M059J (cell line): ENCODE measurements around the gene KIAA1958. TPM values are rescaled to one million over a fixed set of nuclear protein-coding genes. Genes with fewer than 3 reads are reported as not detected.

Experiments used
- DNase-seq: peaks from one replicate; pipeline ENCODE4 v3.0.0-alpha.2; 2012; ENCODE audit warnings: low read depth
- total RNA-seq: library from RNA; depleted of rRNA; stranded (reverse); fragments of >200 nt; shearing (Covaris generic); gene quantifications from 2 replicates; pipeline ENCODE4 v1.2.3, GENCODE V29; 2014; rRNA removed

The KIAA1958 gene, protein sequence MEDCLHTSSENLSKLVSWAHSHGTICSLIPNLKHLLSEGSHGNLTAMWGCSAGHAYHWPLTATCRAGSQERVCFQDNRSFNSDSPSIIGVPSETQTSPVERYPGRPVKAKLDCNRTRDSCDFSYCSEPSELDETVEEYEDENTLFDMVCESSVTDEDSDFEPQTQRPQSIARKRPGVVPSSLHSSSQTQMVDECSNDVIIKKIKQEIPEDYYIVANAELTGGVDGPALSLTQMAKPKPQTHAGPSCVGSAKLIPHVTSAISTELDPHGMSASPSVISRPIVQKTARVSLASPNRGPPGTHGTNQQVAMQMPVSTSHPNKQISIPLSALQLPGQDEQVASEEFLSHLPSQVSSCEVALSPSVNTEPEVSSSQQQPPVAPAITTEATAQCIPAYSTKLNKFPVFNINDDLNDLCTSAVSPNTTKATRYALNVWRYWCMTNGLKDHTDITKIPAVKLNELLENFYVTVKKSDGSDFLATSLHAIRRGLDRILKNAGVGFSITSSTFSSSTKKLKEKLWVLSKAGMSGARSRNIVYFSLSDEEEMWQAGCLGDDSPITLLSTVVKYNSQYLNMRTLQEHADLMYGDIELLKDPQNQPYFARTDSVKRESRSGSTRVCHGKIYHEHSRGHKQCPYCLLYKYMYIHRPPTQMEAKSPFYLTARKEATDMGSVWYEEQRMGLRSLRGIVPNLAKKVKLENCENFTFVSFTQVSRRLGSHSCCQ
- total RNA-seq = 2.9 and 6.0 TPM in 2 replicates

DNA sequence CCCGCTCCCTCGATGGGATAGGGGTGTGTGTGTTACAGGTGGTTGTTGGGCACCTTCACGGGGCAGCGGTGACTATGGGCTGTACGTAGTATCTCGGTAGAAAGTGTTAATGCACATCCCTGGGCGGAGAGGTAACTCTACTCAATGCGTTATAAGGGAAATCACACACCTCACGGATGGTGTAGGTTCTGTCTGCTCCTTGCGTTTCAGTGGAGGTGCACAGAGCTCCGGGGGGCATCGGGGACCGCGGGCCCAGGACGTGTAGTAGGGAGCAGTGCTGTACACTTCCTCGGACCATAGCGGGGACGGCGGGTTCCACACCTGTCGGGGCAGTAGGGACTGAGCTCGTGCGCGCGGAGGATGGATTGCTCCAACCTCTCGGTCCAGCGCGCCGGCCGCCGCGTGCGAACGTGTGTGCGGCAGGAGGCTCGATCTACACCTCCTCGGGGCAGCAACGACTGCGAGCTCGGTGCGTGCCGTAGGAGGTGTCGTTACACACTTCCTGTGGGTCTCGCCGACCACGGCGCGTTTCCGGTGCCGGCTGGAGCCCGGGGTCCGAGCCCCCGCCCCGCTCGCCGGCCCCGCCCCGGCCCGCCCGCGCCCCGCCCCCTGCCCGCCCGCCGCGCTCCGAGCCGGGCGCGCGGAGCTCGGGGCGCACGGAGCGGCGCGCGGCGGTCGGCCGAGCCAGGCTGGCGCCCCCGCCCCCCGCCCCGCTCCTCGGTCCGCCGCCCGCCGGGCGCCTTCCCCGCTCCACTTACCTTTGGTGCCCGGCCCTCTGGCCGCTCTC is at the start of gene KIAA1958:
TSS of gene KIAA1958 (plus strand) at position 607 of the 787 bp plus-strand sequence. CDS start 87,254 bp downstream, outside the sequence.
- DNase-seq = peak; percentile 84

DNA sequence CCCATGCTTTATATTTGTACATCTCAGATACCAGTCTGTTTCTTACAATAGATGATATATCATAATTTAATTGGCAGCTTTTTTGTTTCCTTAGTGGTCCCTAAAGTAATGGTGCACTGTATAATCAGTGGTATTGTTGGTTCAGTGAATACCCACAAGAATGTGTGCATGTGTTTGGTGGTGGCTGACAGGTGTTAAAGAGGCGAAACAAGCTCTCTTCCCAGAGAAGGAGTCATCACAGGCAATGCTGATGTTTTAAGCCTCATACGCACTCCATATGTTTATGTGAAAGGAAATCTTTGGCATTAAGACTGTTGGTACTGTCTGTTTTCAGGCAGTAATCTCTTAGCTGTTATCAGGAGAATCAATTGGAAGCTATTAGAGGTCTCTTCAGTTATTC is 49.2 kb upstream of the KIAA1958 start:
- DNase-seq = no peak

DNA sequence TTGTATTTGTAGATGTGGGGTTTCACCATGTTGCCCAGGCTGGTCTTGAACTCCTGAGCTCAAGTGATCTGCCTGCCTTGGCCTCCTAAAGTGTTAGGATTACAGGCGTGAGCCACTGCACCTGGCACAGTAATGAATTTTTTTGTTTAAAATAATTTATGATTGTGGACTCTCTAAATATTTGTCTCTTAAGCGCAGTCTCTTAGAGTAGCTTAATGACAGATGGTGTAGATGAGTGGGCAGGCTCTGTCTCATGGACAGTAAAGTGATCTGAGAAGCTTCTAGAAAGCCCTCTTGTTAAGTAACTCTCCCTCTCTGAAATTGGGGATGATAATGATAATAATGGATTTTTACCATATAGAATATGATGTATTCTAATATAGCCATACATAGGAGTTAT is 47.5 kb upstream of the KIAA1958 start:
- DNase-seq = no peak

DNA sequence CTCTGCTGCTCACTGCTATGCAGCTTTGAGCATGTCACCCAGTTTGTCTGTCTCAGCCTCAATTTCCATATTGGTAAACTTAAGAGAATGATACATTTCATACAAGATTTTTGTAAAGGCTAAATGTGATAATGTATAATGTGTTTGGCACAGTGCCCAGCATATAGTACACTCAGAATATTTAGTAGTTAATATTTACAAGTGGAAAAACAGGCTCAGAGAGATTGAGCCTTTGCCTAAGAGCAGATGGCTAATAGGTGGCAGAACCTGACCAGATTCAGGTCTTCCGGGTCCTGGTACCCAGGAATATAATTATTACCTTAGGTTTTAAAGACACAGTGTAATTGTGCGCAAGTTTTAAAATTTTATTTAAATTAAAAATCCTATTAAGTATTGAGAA is 46.8 kb upstream of the KIAA1958 start:
- no peak for DNase-seq

DNA sequence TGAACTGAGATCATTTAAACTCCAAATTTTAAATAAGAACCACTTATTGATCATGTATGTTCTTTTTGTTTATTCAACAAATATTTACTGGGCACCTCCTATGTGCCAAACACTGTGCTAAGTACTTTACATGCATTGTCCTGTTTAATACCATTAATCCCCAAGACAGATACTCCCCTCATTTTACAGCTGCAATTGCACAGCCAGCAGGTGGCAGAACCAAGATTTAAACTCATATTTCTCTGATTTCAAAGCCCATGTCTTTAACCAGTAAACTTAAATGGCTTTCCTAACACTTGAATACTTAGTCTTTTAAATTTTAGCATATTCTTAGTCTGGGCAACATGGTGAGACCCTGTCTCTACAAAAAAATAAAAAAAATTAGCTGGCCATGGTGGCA is 43.4 kb upstream of the KIAA1958 start:
- DNase-seq = peak; percentile 24

DNA sequence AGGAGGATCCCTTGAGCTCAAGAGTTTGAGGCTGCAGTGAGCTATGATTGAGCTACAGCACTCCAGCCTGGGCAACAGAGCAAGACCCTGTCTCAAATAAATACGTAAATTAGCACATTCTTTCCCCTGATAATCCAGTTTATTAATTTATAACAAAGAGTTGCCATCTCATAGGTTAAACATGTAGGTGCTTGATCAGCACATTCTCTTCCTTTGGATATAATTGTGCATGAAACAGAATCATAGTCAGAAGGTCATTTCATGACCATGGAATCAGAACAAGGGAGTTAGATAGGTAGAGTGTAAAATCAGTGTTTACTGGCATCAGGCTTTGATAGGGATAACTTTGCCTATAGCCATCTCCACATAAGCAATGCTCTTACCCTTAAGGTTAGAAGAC is 43.0 kb upstream of the KIAA1958 start:
- no peak for DNase-seq

DNA sequence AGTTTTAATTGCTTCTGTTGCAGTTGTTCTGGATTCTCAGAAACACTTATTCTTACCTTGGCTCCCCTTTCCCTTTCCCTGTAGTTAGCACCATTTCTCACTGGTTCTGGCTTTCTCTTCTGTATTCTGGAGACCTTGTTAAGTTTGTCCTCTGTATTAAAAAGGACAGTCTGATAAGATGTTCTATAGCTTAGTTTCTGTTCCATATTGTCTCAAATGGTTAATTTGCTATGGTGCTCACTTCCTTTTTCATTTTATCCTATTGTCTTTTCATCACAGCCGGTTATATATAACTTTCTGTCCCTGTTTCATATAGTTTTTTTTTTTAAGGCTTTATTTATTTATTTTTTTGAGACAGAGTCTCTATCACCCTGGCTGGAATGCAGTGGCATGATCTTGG is 41.4 kb upstream of the KIAA1958 start:
- no peak for DNase-seq

DNA sequence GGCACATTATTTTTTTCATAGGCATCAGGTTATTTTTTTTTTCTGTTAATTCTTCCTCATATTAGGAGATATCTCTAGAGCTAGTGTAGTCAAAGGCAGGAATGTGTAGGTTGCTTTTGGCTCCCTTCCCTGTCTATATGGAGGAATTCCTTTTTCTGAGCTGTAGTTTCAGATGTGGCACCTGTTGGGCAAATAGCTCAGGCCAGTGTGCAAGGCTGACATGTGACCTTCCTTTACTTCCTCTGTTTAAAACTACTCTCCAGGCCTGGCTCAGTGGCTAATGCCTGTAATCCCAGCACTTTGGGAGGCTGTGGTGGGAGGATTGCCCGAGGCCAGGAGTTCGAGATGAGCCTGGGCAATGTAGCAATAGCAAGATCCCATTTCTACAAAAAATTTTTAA is 40.5 kb upstream of the KIAA1958 start:
- no peak for DNase-seq

DNA sequence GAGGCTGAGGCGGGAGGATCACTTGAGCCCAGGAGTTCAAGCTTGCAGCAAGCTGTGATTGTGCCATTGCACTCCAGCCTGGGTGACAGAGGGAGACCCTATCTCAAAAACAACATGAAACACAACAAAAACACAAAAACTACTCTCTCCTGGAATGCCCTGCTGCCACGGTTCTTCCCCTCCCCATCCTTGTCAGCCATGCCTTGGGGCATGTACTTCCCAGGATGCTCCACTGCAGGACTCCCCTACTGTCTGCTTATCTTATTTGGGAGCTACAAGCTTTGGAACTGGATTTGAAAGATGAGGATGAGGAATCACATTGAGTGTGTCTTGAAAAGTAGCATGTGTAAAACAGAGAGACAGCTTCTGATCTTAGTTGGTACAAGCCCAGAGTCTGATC is 40.1 kb upstream of the KIAA1958 start:
- DNase-seq = peak; percentile 13

DNA sequence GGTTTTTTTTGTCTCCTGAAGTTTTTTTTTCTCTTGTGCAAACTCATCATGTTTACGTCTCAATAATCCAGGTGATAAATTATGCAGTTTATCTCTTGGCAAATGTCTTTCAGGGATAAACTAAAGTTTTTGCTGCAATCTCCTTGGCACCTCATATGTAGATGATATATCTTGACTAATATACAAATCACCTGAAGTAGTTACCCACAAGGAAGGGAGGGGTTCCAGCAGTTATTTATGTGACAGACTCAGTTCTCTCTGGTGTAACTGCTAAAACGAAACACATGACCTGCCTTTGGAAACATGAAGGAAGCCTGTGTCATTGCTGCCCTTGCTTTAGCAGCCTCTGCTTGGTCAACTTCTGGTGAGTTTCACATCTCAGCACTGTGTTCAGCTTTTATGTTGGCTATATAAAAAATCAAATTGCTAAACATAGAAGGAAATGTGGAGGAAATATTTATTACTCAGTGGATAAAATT is 39.3 kb upstream of the KIAA1958 start:
- peak; percentile 16 for DNase-seq

DNA sequence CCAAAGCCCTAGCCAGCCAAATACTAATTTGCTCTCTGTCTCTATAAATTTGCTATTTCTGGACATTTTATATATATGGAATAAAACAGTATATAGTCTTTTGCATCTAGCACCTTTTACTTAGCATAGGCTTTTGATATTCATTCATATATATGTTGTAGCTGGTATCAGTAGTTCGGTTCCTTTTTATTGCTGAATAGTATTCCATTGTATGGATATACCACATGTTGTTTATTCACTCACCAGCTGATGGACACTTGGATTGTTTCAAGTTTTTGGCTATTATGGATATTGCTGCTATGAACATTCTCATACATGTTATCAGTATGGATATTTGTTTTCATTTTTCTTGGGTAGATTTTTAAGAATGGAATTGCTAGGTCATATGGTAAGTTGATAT is 23.8 kb upstream of the KIAA1958 start:
- DNase-seq = no peak

DNA sequence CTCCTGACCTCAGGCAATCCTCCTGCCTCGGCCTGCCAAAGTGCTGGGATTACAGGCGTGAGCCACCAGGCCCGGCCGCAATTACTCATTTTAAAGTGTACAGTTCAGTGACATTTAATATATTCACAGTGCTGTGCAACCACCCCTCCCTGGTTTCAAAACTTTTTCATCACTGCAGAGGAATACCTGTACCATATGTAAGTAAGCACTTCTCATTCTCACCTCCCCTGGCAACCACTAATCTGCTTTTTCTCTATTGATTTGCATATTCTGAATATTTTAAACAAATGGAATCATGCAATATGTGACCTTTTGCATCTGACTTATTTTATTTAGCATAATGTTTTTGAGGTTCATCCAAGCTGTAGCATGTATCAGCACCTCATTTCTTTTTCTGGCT is 21.3 kb upstream of the KIAA1958 start:
- no peak for DNase-seq

DNA sequence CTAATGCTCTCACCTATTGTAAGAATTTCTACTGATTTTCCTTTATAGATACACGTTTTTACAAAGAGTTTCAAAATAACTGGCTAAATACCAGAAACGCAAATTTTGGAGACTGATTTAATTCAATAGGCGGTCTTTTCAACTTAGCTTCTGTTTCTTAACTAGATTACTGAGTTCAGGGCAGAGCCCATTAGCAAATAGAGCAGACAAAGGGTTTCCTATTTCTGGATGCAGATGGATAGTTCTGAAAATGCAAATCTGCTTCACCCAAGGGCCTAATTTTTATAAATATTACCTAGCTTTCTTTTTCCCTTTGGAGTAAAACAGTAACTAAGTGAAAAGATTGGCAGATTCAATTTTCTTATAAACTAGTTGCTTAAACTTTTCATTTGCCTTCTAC is 13.6 kb upstream of the KIAA1958 start:
- DNase-seq = no peak

DNA sequence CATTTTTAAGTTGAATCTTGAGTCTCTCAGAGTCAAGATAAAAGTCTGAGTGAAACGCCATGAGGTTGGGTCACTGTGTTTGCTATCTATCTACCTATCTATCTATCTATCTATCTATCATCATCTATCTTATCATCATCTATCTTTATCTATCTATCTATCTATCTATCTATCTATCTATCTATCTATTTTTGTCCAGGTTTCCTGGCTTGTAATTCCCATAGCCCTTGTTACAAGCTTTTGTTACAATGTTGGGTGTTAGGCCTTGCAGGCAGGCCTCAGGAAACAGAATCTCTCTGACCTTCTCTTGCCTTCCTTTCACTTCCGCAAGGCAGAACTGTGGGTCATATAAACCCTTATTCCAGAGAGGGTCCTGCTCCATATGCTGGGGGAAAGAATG is 12.6 kb upstream of the KIAA1958 start:
- no peak for DNase-seq

DNA sequence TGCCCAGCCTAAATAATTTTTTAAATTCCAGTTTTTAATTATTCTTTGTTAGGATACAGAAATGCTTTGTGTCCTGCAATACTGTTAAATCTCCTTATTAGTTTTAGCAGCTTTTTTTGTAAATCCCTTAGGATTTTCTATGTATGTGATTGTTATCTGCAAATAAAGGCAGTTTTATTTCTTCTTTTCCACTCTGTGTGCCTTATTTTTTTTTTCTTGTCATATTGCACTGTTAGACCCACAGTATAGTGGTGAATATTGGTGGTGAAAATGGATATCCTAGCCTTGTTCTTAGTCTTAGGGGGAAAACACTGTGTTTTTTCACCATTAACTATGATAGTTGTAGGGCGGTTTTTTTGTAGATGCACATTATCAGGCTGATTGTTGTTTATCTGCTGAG is 11.3 kb upstream of the KIAA1958 start:
- DNase-seq = no peak

DNA sequence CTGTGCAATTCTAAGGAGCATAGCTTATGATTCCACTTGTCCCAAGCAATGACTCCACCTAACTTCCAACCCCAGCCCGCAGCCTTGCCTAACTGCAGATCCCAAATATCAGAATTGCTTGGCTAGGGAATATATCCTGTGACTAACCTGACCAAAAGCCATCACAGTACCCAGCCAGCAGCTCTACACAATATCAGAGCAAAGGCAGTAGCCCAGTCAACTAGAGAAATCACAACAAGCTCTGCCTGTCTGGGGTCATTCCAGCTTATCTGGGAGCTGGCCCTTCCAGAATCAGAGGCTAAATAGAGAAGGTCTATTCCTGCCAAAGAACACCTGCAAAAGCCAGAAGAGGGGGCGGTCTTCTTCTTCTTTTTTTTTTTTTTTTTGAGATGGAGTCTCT is 9.3 kb upstream of the KIAA1958 start:
- DNase-seq = no peak

DNA sequence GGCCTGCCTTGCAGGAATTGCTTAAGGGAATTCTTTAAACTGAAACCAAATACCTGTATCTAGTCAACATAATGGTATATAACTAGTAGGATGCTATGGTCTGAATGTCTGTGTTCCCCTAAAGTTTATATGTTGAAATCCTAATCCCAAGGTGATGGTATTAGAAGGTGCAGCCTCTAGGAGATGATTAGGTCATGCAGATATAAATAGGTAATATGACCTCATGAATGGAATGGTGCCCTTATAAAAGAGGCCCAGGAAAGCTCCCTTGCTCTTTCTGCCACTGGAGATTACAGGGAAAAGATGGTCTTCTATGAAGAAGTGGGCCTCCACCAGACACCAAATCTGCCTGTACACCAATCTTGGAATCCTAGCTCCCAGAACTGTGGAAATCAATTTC is 7.4 kb upstream of the KIAA1958 start:
- no peak for DNase-seq

DNA sequence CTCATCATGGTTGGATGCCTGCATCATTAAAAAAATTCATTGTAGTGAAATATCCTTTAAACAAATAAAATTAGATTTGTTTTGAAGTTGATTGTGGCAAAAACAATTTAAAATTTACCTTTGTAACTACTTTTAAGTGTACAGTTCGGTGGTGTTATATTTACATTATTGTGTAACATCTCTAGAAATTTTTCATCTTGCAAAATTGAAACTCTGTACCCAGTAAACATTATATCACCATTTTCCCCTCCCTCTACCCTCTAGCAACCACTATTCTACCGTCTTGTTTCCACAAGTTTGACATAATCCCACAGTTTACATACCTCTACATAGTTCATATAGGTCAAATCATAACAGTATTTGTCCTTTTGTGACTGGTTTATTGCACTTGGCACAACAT is 2.0 kb upstream of the KIAA1958 start:
- no peak for DNase-seq

DNA sequence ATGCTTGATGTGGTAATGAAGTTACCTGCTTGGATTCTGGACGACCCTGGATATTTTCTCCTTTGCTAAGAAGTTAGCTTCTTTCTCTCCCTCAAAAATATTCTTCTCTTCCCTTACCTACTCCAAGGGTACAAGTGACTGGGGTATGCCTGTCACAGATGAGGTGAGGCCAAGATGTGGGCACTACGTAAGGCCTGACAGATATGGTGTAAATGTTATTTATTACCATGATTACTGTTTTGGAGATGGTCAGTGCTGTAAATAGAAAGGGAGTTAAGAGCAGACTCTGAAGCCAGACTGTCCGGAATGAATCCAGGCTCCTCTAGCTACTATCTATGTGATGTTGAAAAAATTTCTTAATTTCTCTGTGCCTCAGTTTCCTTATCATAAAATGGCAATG is 1.1 kb upstream of the KIAA1958 start:
- DNase-seq = no peak

DNA sequence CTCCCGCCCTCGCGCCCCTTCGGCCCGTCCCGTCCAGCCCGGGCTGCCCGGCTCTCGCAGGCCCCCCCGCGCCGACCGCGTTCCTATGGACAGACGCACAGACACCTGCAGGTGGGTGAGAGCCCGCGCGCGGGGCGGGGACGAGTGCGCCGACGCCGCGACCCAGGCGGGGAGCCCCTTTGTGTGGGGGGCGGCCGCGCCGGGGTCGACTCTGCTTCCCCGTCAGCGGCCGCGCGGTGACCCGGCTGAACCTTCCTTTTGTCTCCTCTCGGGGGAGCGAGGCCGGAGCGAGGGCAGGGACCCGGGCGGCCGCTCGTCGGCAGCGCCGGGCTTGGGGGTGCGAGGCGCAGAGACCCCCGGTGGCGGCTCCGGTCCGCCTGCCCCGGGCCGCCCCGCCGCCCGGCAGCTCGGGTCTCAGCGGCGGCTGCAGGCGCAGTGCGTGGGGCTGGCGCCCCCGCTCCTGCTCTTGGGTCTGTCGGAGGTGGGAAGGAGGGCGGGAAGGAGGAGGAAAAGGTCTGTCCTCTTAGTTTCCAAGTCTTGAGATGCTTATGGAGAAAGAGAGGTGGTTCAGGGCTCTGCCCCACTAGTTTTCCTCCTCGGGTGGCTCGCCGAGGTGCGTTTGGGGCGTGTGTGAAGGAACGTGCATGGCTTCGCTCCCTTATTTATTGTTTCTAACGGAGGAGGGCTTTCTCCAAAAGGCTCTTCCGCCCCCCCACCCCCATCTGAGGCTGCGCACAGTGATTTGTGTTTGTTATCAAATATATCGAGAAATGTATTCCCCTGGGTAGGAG is 576 bp downstream of the KIAA1958 start:
- peak; percentile 69 for DNase-seq

DNA sequence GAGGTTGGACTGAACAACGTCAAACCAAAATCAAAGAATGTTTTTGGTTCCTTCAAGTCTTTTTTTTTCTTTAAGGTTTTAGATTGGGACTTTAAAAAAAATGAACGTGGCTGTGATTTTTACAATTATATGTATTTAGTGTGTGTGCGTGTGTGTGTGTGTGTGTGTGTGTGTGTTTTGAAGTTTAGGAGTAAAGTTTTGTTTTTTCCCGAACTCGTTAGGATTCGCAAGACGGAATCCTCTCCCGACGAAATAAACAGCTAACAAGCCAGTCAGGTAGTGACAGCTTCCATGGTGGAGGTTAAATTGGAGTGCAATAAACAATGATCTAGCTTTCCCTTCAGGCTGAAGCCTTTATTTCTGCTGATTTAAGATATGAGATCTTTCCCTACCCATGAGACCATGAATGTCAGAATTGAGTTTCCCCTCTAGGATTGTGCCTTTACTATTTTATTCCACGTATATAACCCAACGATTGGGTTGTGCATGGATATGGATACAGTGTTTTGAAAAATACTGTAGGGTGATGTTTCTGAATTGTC is 1.2 kb downstream of the KIAA1958 start:
- peak; percentile 54 for DNase-seq
